Sigmoid colon (tissue), 7 donors: ENCODE data around the gene TRPM3. TPM values are rescaled to one million over a fixed set of nuclear protein-coding genes. Genes with fewer than 3 reads are reported as not detected.

Experiments
- DNase-seq: peaks from one replicate; pipeline ENCODE4 v3.0.0-alpha.2; 2019
- H3K27ac ChIP-seq, 4 donors: fragments of 200-600 bp; sonication (generic); one replicate each; pipeline ENCODE4 v1.5.1; 2016 to 2019; ENCODE audit warnings: mild to moderate bottlenecking in 1 of 4
- H3K27me3 ChIP-seq, 3 donors: fragments of 200-600 bp; sonication (generic); one replicate each; pipeline ENCODE4 v1.5.1; 2019; ENCODE audit warnings: mild to moderate bottlenecking in 1 of 3
- H3K36me3 ChIP-seq, 4 donors: fragments of 200-600 bp; sonication (generic); one replicate each; pipeline ENCODE4 v1.5.1; 2016 to 2019
- H3K4me1 ChIP-seq, 4 donors: fragments of 200-600 bp; sonication (generic); one replicate each; pipeline ENCODE4 v1.5.1; 2017 to 2019
- H3K4me3 ChIP-seq, 4 donors: fragments of 200-600 bp; sonication (generic); one replicate each; pipeline ENCODE4 v1.5.1; 2017 to 2019; ENCODE audit warnings: mild to moderate bottlenecking in 2 of 4, moderate library complexity in 1 of 4
- H3K9me3 ChIP-seq, 4 donors: fragments of 200-600 bp in 3 of 4; sonication (generic) in 3 of 4; one replicate each; pipeline versions ENCODE4 v1.5.1 to v1.6.1; 2013 to 2019
- CTCF ChIP-seq, 4 experiments: fragments of 450-650 bp in 3 of 4; fragments of 200-600 bp in 1 of 4; IDR thresholded peaks; one replicate each; pipeline ENCODE4 v1.5.1; 2016 to 2019; ENCODE audit warnings: antibody characterized with exemption in 4 of 4, mild to moderate bottlenecking in 3 of 4, moderate library complexity in 2 of 4
- EP300 ChIP-seq, 4 donors: sonication (generic); formaldehyde crosslinking; IDR thresholded peaks; one replicate each; pipeline ENCODE4 v1.6.1; 2017; ENCODE audit warnings: antibody characterized with exemption in 4 of 4
- POLR2A ChIP-seq, 2 donors: fragments of 450-650 bp; IDR thresholded peaks; one replicate each; pipeline ENCODE4 v1.6.1; 2016; ENCODE audit warnings: antibody characterized with exemption in 2 of 2, mild to moderate bottlenecking in 2 of 2, moderate library complexity in 2 of 2
- POLR2AphosphoS5 ChIP-seq, 4 donors: sonication (generic); formaldehyde crosslinking; IDR thresholded peaks; one replicate each; pipeline ENCODE4 v1.6.1; 2017; ENCODE audit warnings: antibody characterized with exemption in 4 of 4
- WGBS, 2 donors: extraction: QIAGEN DNeasy Blood & Tissue Kit; methylation state at CpG; one replicate each; pipeline ENCODE4 v1.1.7; 2013; 5-methylcytosine and 5-hydroxymethylcytosine counted together
- intact Hi-C: fragments of 100-400 bp; cut with DNase I; formaldehyde crosslinking; loops from one replicate; pipeline ENCODE4 v1.15.1; 2023
- polyA plus RNA-seq, 3 donors: library from polyadenylated mRNA; stranded (reverse); fragments of 200-250 nt; gene quantifications; one replicate each; pipeline ENCODE4 v1.2.3, GENCODE V29; 2013
- total RNA-seq, 4 donors: library from RNA; depleted of rRNA; stranded (reverse); fragments of >200 nt; gene quantifications; one replicate each; pipeline ENCODE4 v1.1.0, GENCODE V29; 2016
- donor health status: healthy with polysubstance abuse.
- donor health status: Bipolar disorder and iron deficiency.
- donor health status: healthy.

The TRPM3 gene
- total and polyA plus RNA-seq, 7 donors, result 0.07 to 1.8 (median 0.41) TPM; not detected in 2

DNA sequence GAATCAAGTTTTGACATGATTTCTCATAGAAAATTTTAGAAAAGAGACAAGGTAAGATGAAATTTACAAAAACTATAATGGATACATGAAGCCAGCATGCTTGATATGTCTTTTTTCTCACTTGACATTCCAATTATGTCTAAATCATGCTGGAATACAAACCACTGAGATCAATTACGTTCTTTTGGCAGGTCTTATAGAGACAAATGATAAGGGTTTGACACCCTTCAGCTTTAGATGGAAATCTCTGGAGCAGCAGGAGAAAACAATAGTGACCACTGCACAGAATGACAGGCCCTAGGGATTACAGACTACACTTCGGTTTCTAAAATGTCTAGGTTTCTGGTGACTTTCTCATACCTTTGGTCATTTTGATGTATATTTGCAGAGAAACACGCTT is 342.9 kb downstream of the TRPM3 start:
- H3K9me3 ChIP-seq, result no peaks in the 10 kb centered on the region
- TF ChIP-seq CTCF (IDR thresholded peaks at IDR 0.05), result no peak
- no peak for TF ChIP-seq POLR2AphosphoS5 (IDR thresholded peaks at IDR 0.05)
- no peak for TF ChIP-seq POLR2A (IDR thresholded peaks at IDR 0.05)
- no peak for TF ChIP-seq EP300 (IDR thresholded peaks at IDR 0.05)
- intact Hi-C loops, result no loop called here
- no peaks in the 10 kb centered on the region for H3K36me3 ChIP-seq
- H3K4me1 ChIP-seq, result no peaks in the 10 kb centered on the region
- no peaks in the 10 kb centered on the region for H3K27me3 ChIP-seq
- no peak overlapping the region for H3K27ac ChIP-seq
- no peak for DNase-seq
- WGBS, 2 donors, result 78 to 85% methylated on average over 3 of the region's 3 CpGs
- no peak overlapping the region for H3K4me3 ChIP-seq

DNA sequence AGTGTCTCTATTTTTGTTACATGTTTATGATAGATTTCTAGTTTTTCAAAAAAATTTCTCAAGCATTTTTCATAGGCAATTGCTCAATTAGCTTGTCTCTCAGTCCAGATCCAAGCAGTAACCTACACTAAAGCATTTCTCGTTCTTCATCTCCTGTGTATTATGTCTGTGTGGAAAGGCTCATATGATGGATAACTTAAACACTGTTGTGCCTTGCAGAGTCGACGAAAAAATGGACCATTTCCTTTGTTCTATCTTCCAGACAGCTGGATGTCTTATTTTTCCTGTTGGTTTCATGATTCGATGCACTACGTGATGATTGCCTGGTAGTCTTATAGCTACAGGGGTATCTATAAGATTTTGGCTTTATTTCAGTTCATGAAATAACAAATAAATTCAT is 347.8 kb downstream of the TRPM3 start:
- TF ChIP-seq CTCF (IDR thresholded peaks at IDR 0.05) (no peak), POLR2A (IDR thresholded peaks at IDR 0.05) (no peak)
- H3K27me3 ChIP-seq, result no peaks in the 10 kb centered on the region
- H3K36me3 ChIP-seq, result no peaks in the 10 kb centered on the region
- H3K4me3 ChIP-seq, result no peak overlapping the region
- intact Hi-C loops, result no loop called here
- no peak for DNase-seq
- H3K4me1 ChIP-seq, result no peaks in the 10 kb centered on the region
- H3K27ac ChIP-seq, result no peak overlapping the region
- H3K9me3 ChIP-seq, result no peaks in the 10 kb centered on the region
- 89 to 90% methylated on average over 5 of the region's 5 CpGs for WGBS, 2 donors

DNA sequence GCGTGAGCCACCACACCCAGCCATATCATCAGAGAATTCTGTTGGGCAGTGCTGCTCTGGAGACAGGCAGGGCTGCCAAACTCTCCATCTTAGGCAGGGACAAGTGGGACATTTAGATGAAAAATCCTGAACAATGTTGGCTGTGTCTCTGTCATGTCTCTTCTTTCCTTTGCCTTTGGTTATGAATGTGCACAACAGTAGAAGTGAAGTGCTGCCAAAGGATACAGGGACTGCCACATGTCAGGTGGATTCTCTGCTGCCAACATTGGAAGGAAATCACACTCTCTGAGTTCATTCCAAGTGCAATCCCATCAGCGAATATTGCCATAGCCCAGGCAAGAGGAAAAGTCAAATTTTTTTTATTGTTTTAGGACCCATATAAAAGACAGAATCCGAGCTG is 348.8 kb downstream of the TRPM3 start:
- TF ChIP-seq POLR2AphosphoS5 (IDR thresholded peaks at IDR 0.05), result no peak
- no peak for TF ChIP-seq EP300 (IDR thresholded peaks at IDR 0.05)
- TF ChIP-seq POLR2A (IDR thresholded peaks at IDR 0.05), result no peak
- TF ChIP-seq CTCF (IDR thresholded peaks at IDR 0.05), result no peak
- H3K27me3 ChIP-seq, result no peaks in the 10 kb centered on the region
- intact Hi-C loops, result no loop called here
- H3K4me1 ChIP-seq, result no peaks in the 10 kb centered on the region
- WGBS, 2 donors, result 40 to 68% methylated on average over 3 of the region's 3 CpGs
- no peak overlapping the region for H3K27ac ChIP-seq
- H3K9me3 ChIP-seq, result no peaks in the 10 kb centered on the region
- H3K36me3 ChIP-seq, result no peaks in the 10 kb centered on the region
- no peak for DNase-seq
- H3K4me3 ChIP-seq, result no peak overlapping the region

- Histone ChIP-seq H3K27me3 (no peaks in the 10 kb centered on the region), H3K36me3 (no peaks in the 10 kb centered on the region), H3K9me3 (no peaks in the 10 kb centered on the region), H3K4me1 (no peaks in the 10 kb centered on the region), H3K27ac (no peak overlapping the region), H3K4me3 (no peak overlapping the region)
- no peak for DNase-seq
- whole genome bisulfite sequencing, 2 donors, result 45 to 75% methylated on average over 1 of the region's 1 CpG
- no peak for TF ChIP-seq CTCF (IDR thresholded peaks at IDR 0.05)
- no peak for TF ChIP-seq POLR2AphosphoS5 (IDR thresholded peaks at IDR 0.05)
- no peak for TF ChIP-seq EP300 (IDR thresholded peaks at IDR 0.05)
- no peak for TF ChIP-seq POLR2A (IDR thresholded peaks at IDR 0.05)
- intact Hi-C loops, result no loop called here
These were observed 355.5 kb downstream of the TRPM3 start for GRCh38 chr9:70765946-70766345.

GRCh38 chr9:70761139-70761670 is 360.2 kb downstream of the TRPM3 start:
- Histone ChIP-seq H3K27ac (no peak overlapping the region), H3K9me3 (no peaks in the 10 kb centered on the region), H3K27me3 (no peaks in the 10 kb centered on the region), H3K4me3 (no peak overlapping the region), H3K4me1 (no peaks in the 10 kb centered on the region), H3K36me3 (no peaks in the 10 kb centered on the region)
- TF ChIP-seq POLR2A (IDR thresholded peaks at IDR 0.05) (no peak), CTCF (IDR thresholded peaks at IDR 0.05) (no peak), POLR2AphosphoS5 (IDR thresholded peaks at IDR 0.05) (no peak), EP300 (IDR thresholded peaks at IDR 0.05) (no peak)
- intact Hi-C loops, result no loop called here
- DNase-seq, result no peak
- WGBS, 2 donors, result 24 to 48% methylated on average over 8 of the region's 8 CpGs
